H1 (cell line): ENCODE data around the gene SLC8A1. TPM values are rescaled to one million over a fixed set of nuclear protein-coding genes. Genes with fewer than 3 reads are reported as not detected.

ENCODE experiments used
- CTCF ChIA-PET: fragments of 300-600 bp; sonication (Branson Sonifier 250); formaldehyde crosslinking; loops from one replicate; lab custom pipeline; 2021; ENCODE audit not compliant: partially characterized antibody; lab: Charles Lee
- POLR2A ChIA-PET: fragments of 300-600 bp; sonication (Branson Sonifier 250); formaldehyde crosslinking; loops from one replicate; lab custom pipeline; 2021; ENCODE audit warnings: inconsistent platforms; ENCODE audit not compliant: partially characterized antibody; lab: Charles Lee
- DNase-seq, 2 experiments: peaks; one replicate each; pipeline versions ENCODE4 v3.0.0 to v3.0.0-alpha.2; 2010 to 2022; ENCODE audit warnings: low spot score in 2 of 2, low read depth in 1 of 2, mixed read lengths in 1 of 2
- FAIRE-seq: peaks from 2 replicates; lab custom pipeline; 2011; peaks lifted over from hg19 to GRCh38; lab: Jason Lieb, UNC
- H2AFZ ChIP-seq: 2 replicates; pipeline ENCODE4 v1.8.1; 2012; ENCODE audit warnings: low read length, inconsistent platforms
- H2AK5ac ChIP-seq: 2 replicates; pipeline ENCODE4 v1.6.1; 2013; ENCODE audit warnings: low read depth, low read length
- H2BK120ac ChIP-seq: replicated peaks from 2 replicates; pipeline ENCODE3; 2013; ENCODE audit warnings: low read depth, low read length, inconsistent platforms
- H2BK12ac ChIP-seq: 2 replicates; pipeline ENCODE4 v1.6.1; 2013; ENCODE audit warnings: low read depth, low read length
- H2BK15ac ChIP-seq: 2 replicates; pipeline ENCODE4 v1.6.1; 2013; ENCODE audit warnings: low read length
- H2BK20ac ChIP-seq: 2 replicates; pipeline ENCODE4 v1.6.1; 2013; ENCODE audit warnings: low read length
- H2BK5ac ChIP-seq: 2 replicates; pipeline ENCODE4 v1.6.1; 2013; ENCODE audit warnings: low read depth, low read length
- H3K14ac ChIP-seq: 2 replicates; pipeline ENCODE4 v1.6.1; 2013; ENCODE audit warnings: inconsistent platforms; ENCODE audit not compliant: insufficient read length
- H3K18ac ChIP-seq: 2 replicates; pipeline ENCODE4 v1.6.1; 2013; ENCODE audit warnings: low read length; ENCODE audit errors: extremely low read depth
- H3K23ac ChIP-seq: 2 replicates; pipeline ENCODE4 v1.6.1; 2013; ENCODE audit warnings: inconsistent platforms; ENCODE audit not compliant: insufficient read length
- H3K23me2 ChIP-seq: 2 replicates; pipeline ENCODE4 v1.6.1; 2013; ENCODE audit warnings: low read depth, low read length
- H3K27ac ChIP-seq: 2 replicates; pipeline ENCODE4 v1.6.1; 2011; ENCODE audit warnings: low read depth, low read length, inconsistent platforms
- H3K27me3 ChIP-seq, 4 experiments: replicated peaks in 1 of 4; 1 replicate in 1 of 4; 2 replicates in 3 of 4; pipeline versions ENCODE4 v1.6.1 to v1.8.1; 2011 to 2013; ENCODE audit warnings: low read length in 3 of 4, mild to moderate bottlenecking in 3 of 4, inconsistent platforms in 2 of 4, mixed read lengths in 2 of 4, moderate library complexity in 1 of 4; ENCODE audit not compliant: control insufficient read depth in 3 of 4, insufficient read depth in 3 of 4; ENCODE audit errors: extremely low read depth in 1 of 4
- H3K36me3 ChIP-seq, 4 experiments: 2 replicates each; pipeline versions ENCODE4 v1.6.1 to v1.8.1; 2011 to 2013; ENCODE audit warnings: mild to moderate bottlenecking in 4 of 4, low read length in 3 of 4, moderate library complexity in 2 of 4, control low read depth in 1 of 4, inconsistent platforms in 1 of 4; ENCODE audit not compliant: insufficient read depth in 4 of 4, control insufficient read depth in 2 of 4
- H3K4ac ChIP-seq: replicated peaks from 2 replicates; pipeline ENCODE3; 2013; ENCODE audit warnings: low read length, low read depth, mixed read lengths, inconsistent platforms; ENCODE audit not compliant: insufficient read length
- H3K4me1 ChIP-seq, 4 experiments: replicated peaks in 1 of 4; 1 replicate in 1 of 4; 2 replicates in 3 of 4; pipeline versions ENCODE4 v1.6.1 to v1.8.1; 2011 to 2013; ENCODE audit warnings: low read length in 3 of 4, inconsistent platforms in 2 of 4, mixed read lengths in 1 of 4; ENCODE audit not compliant: insufficient read depth in 4 of 4, control insufficient read depth in 3 of 4
- H3K4me2 ChIP-seq, 2 experiments: 2 replicates each; pipeline versions ENCODE4 v1.6.1 to v1.8.1; 2011 to 2013; ENCODE audit warnings: low read depth in 2 of 2, low read length in 2 of 2, control low read depth in 1 of 2, inconsistent platforms in 1 of 2, mild to moderate bottlenecking in 1 of 2; ENCODE audit not compliant: insufficient read depth in 1 of 2
- H3K4me3 ChIP-seq, 4 experiments: fragments of 200-600, 300-600 bp in 1 of 4; sonication (generic), shearing (Covaris generic), sonication (Bioruptor Twin) in 1 of 4; 2 replicates each; pipeline versions ENCODE4 v1.5.1 to v1.8.1; 2011 to 2016; ENCODE audit warnings: low read length in 4 of 4, low read depth in 3 of 4, control low read depth in 2 of 4, inconsistent platforms in 2 of 4, mild to moderate bottlenecking in 2 of 4, mixed read lengths in 1 of 4, moderate library complexity in 1 of 4; ENCODE audit not compliant: insufficient read depth in 2 of 4; ENCODE audit errors: extremely low read depth in 1 of 4
- H3K56ac ChIP-seq: replicated peaks from 2 replicates; pipeline ENCODE3; 2013; ENCODE audit warnings: low read depth, mild to moderate bottlenecking, mixed read lengths, low read length, inconsistent platforms; ENCODE audit not compliant: insufficient read length
- H3K79me1 ChIP-seq: 2 replicates; pipeline ENCODE4 v1.6.1; 2013; ENCODE audit warnings: low read depth, low read length, control low read depth
- H3K79me2 ChIP-seq, 2 experiments: 2 replicates each; pipeline versions ENCODE4 v1.6.1 to v1.8.1; 2012 to 2013; ENCODE audit warnings: low read length in 2 of 2, mild to moderate bottlenecking in 2 of 2, inconsistent platforms in 1 of 2; ENCODE audit not compliant: insufficient read depth in 2 of 2, control insufficient read depth in 1 of 2
- H3K9ac ChIP-seq, 4 experiments: replicated peaks in 1 of 4; 1 replicate in 1 of 4; 2 replicates in 3 of 4; pipeline versions ENCODE4 v1.6.1 to v1.8.1; 2011 to 2013; ENCODE audit warnings: low read depth in 3 of 4, low read length in 3 of 4, control low read depth in 2 of 4, mild to moderate bottlenecking in 2 of 4, moderate library complexity in 2 of 4, inconsistent platforms in 1 of 4; ENCODE audit errors: extremely low read depth in 1 of 4
- H3K9me3 ChIP-seq, 2 experiments: 2 replicates each; pipeline versions ENCODE4 v1.6.1 to v1.8.1; 2012 to 2013; ENCODE audit warnings: mild to moderate bottlenecking in 2 of 2, moderate library complexity in 2 of 2, control low read depth in 1 of 2, inconsistent platforms in 1 of 2, low read depth in 1 of 2, low read length in 1 of 2, mixed read lengths in 1 of 2; ENCODE audit not compliant: insufficient read depth in 2 of 2
- H4K20me1 ChIP-seq, 2 experiments: replicated peaks in 1 of 2; 2 replicates each; pipeline versions ENCODE3 to v1.8.1; 2011 to 2013; ENCODE audit warnings: inconsistent platforms in 2 of 2, low read length in 2 of 2, mild to moderate bottlenecking in 1 of 2; ENCODE audit not compliant: insufficient read depth in 2 of 2, control insufficient read depth in 1 of 2
- H4K5ac ChIP-seq: 2 replicates; pipeline ENCODE4 v1.6.1; 2013; ENCODE audit warnings: low read length, low read depth, mixed read lengths, inconsistent platforms; ENCODE audit not compliant: insufficient read length
- H4K8ac ChIP-seq: 2 replicates; pipeline ENCODE4 v1.8.0; 2013; ENCODE audit warnings: mild to moderate bottlenecking, moderate library complexity, low read length, inconsistent platforms; ENCODE audit not compliant: insufficient read depth; ENCODE audit errors: extremely low read depth
- H4K91ac ChIP-seq: replicated peaks from 2 replicates; pipeline ENCODE3; 2013; ENCODE audit warnings: low read length, mixed read lengths, inconsistent platforms; ENCODE audit not compliant: insufficient read length
- CBX5 ChIP-seq: fragments of 300-800, 300-1000 bp; sonication (generic); IDR thresholded peaks from 2 replicates; pipeline ENCODE4 v1.7.1; 2016; ENCODE audit warnings: antibody characterized with exemption, low read length, low read depth
- CHD2 ChIP-seq: IDR thresholded peaks from 2 replicates; pipeline ENCODE4 v1.6.1; 2012; ENCODE audit warnings: low read length, improper control_type of control experiment
- EZH2 ChIP-seq: fragments of 200-600 bp; sonication (generic); IDR thresholded peaks from 2 replicates; pipeline ENCODE4 v1.7.1; 2012; ENCODE audit warnings: low read depth, mild to moderate bottlenecking, moderate library complexity, low read length, inconsistent platforms; ENCODE audit not compliant: severe bottlenecking
- GTF2F1 ChIP-seq: IDR thresholded peaks from 2 replicates; pipeline ENCODE4 v1.6.1; 2012; ENCODE audit warnings: low read depth, low read length, improper control_type of control experiment, borderline replicate concordance
- HDAC6 ChIP-seq: IDR thresholded peaks from one replicate; pipeline ENCODE4 v1.7.1; 2012; ENCODE audit warnings: low read depth, mild to moderate bottlenecking, inconsistent platforms, low read length, moderate library complexity
- KDM5A ChIP-seq: fragments of 200-600 bp; IDR thresholded peaks from 2 replicates; pipeline ENCODE4 v1.7.1; 2012; ENCODE audit warnings: mild to moderate bottlenecking, low read length, inconsistent platforms, mixed read lengths
- PHF8 ChIP-seq: fragments of 200-600 bp; sonication (generic); conservative IDR thresholded peaks from 2 replicates; pipeline ENCODE4 v1.7.1; 2012; ENCODE audit warnings: low read depth, mild to moderate bottlenecking, inconsistent platforms, low read length, moderate library complexity
- POLR2A ChIP-seq, 2 experiments: IDR thresholded peaks; 1 replicate in 1 of 2; 2 replicates in 1 of 2; pipeline ENCODE4 v1.6.1; 2011; ENCODE audit warnings: low read depth in 2 of 2, low read length in 2 of 2, mild to moderate bottlenecking in 2 of 2; ENCODE audit errors: control extremely low read depth in 1 of 2
- POLR2AphosphoS5 ChIP-seq: IDR thresholded peaks from 2 replicates; pipeline ENCODE4 v1.6.1; 2011; ENCODE audit warnings: low read depth, low read length
- SRF ChIP-seq: IDR thresholded peaks from 2 replicates; pipeline ENCODE4 v1.6.1; 2011; ENCODE audit warnings: mild to moderate bottlenecking, low read depth, low read length, moderate library complexity
- WGBS, 2 experiments: shearing (Covaris generic) in 1 of 2; methylation state at CpG; one replicate each; pipeline versions ENCODE4 v1.1.6 to v1.1.7; 2013 to 2015; ENCODE audit warnings: low lambda C conversion rate in 2 of 2, mixed read lengths in 2 of 2, inconsistent platforms in 1 of 2, low coverage in 1 of 2, missing lambda C conversion rate in 1 of 2; ENCODE audit not compliant: insufficient replicate concordance in 2 of 2, insufficient coverage in 1 of 2, insufficient read length in 1 of 2; ENCODE audit errors: extremely low coverage in 1 of 2, missing lambda C conversion rate in 1 of 2; 5-methylcytosine and 5-hydroxymethylcytosine counted together
- polyA plus RNA-seq, 7 experiments: library from polyadenylated mRNA; depleted of rRNA in 3 of 7; stranded (reverse) in 5 of 7; unstranded in 2 of 7; fragments of >200 nt in 5 of 7; fragments of 200-250 nt in 2 of 7; gene quantifications; 1 replicate in 5 of 7; 2 replicates in 1 of 7; 4 replicates in 1 of 7; pipeline versions ENCODE4 v1.2.1 to v1.2.3, GENCODE V29; 2011 to 2013; ENCODE audit warnings: missing spikeins in 2 of 7, mixed read lengths in 2 of 7
- total RNA-seq: library from RNA; stranded (reverse); fragmentation: NEBNext Ultra II Directional; extraction: Animal tissue kit (Norgen Biotek cat#: 25700); gene quantifications from 2 replicates; pipeline ENCODE4 v1.2.1, GENCODE V29; 2021

SLC8A1 gene
- total and polyA plus RNA-seq, 2 of the 8 experiments (the other 6 are each of a cell fraction or from before 2014, with no cell fraction given), result 0.68 to 3.6 TPM

- Histone ChIP-seq H2AK5ac (no peak overlapping the region), H3K9me3 (no peaks in the 10 kb centered on the region), H3K27ac (no peak overlapping the region), H3K36me3 (no peaks in the 10 kb centered on the region), H3K9ac (no peak overlapping the region), H3K4me3 (no peak overlapping the region), H4K91ac (no peak overlapping the region), H4K8ac (no peak overlapping the region), H2BK20ac (no peak overlapping the region), H2BK120ac (no peak overlapping the region), H2BK12ac (no peak overlapping the region), H3K27me3 (no peaks in the 10 kb centered on the region), H3K4me2 (no peak overlapping the region), H3K14ac (no peak overlapping the region), H3K79me1 (no peaks in the 10 kb centered on the region), H3K23ac (no peak overlapping the region), H2BK5ac (no peak overlapping the region), H3K4ac (no peak overlapping the region), H2BK15ac (no peak overlapping the region; the same call in 1 of the 2 replicates), H2AFZ (peak overlapping the region; percentile 26), H3K18ac (no peak overlapping the region), H4K20me1 (no peaks in the 10 kb centered on the region), H3K79me2 (no peaks in the 10 kb centered on the region), H3K56ac (no peak overlapping the region), H3K4me1 (no peaks in the 10 kb centered on the region), H4K5ac (no peak overlapping the region), H3K23me2 (no peaks in the 10 kb centered on the region)
- TF ChIP-seq KDM5A, result no peak
- no peak for TF ChIP-seq POLR2AphosphoS5
- no peak for TF ChIP-seq EZH2
- TF ChIP-seq CHD2, result no peak
- no peak for TF ChIP-seq CBX5
- no peak for TF ChIP-seq PHF8
- TF ChIP-seq POLR2A (IDR thresholded peaks at IDR 0.05; ENCODE audit: control extremely low read depth in 1 of 2, low read depth in 2 of 2, low read length in 2 of 2), result no peak
- no peak for TF ChIP-seq HDAC6
- TF ChIP-seq SRF, result no peak
- TF ChIP-seq GTF2F1, result no peak
- ChIA-PET CTCF (no interaction called here), POLR2A (no interaction called here)
- no peak for DNase-seq
- WGBS, 2 experiments, result 89% methylated on average over 7 of the region's 7 CpGs; no CpG with 5 or more reads in 1 of the 2 experiments
- FAIRE-seq, result no peak
Observed at GRCh38 chr2:40087927-40088326, 364.0 kb downstream of the SLC8A1 start.
